ENCODE data around the gene OLFML1. TPM values are rescaled to one million over a fixed set of nuclear protein-coding genes. Genes with fewer than 3 reads are reported as not detected.

The OLFML1 gene
- total and polyA plus RNA-seq, 2 of the 8 experiments (the other 6 are each of a cell fraction or from before 2014, with no cell fraction given), result 0.24 TPM; not detected in 1

DNA sequence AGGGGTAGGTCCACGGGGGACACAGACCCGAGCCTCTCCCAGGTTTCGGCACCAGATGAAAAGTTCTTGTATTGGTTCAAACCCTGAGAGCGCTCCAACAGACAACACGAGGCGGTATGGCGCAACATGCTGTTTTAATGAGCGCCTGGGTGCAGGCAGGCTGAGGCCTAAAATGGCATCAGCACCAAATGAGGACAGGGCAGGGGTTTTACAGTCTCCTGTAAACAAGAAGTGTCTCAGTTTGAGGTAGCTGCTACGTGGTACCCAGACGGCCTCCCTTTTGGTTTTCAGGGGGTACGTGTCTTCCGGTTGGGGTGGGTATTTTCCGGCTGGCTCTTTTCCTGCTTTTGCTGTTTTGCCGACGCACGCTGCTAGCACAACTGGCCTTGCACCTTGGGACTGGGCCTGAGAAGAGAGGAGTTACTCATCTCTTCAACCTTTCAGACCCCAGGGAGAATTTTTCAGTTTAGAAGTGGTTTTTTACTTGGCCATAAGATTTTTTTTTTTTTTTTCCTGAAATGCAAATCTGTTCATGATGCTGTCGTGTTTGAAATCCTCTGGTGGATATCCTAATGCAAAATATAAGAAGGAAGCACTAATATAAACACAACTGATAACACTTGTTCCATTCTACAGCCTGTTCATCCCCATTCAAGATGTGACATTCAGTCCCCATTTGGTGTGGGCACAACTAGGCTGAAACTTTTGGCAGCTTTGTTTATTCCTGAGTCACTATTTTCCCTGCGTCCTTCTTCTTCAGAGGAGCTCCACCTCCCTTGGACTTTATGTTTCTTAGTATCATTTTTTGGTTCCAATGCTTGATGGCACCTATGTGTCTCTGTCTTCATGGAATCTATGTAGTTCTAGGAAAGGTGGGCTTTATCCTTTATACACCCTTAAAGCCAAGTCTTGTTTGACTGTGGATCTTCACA is 35.0 kb downstream of the OLFML1 start (continued):
- no peak for TF ChIP-seq KDM5A (IDR thresholded peaks at IDR 0.05; ENCODE audit: low read length)
